GM18858 (cell line): ENCODE measurements around the gene TLR5.

Source experiments
- ATAC-seq: cut with Tn5 transposase; IDR thresholded peaks from one replicate; pipeline ENCODE4 v1.9.1; 2021; ENCODE audit not compliant: unreplicated experiment

TLR5 gene

GRCh38 chr1:223147873-223148272 lies 4.8 kb upstream of the TLR5 start:
- ATAC-seq = no peak

DNA sequence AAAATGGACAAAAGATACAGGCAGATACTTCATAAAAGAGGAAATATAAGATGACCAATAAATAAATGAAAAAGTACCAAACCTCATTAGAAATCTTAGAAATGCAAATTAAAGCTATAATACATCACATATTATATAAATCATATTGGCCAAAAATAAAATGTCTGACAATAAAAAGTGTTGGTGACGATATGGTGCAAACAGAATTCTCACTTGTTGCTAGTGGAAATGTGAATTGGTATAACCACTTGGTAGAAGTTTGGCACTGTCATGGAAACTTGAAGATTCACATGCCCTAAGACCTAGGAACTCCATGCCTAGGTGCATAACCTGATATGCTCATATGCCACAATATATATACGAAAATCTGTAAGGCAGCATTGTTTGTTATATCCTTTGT lies 4.4 kb upstream of the TLR5 start:
- no peak for ATAC-seq

DNA sequence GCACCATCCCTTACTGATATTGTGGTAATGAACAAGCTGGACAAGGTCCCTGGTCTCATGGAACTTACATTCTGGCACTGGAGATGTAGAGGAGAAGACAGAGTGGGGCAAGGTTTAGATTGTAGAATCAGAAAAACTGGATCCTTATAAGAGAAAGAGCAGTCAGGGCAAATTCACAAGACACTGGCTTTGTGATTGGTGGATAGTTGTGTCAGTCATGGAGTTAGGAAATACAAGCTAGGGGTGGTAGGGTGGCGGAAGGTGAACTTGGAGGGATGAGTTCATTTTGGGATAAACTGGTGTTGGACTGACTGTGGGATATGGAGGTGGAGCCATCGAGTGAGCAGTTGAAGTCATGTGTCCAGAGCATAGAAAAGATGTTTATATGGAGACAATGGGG lies 3.7 kb upstream of the TLR5 start:
- ATAC-seq = no peak

GRCh38 chr1:223144914-223145313 lies 1.9 kb upstream of the TLR5 start:
- ATAC-seq = no peak

DNA sequence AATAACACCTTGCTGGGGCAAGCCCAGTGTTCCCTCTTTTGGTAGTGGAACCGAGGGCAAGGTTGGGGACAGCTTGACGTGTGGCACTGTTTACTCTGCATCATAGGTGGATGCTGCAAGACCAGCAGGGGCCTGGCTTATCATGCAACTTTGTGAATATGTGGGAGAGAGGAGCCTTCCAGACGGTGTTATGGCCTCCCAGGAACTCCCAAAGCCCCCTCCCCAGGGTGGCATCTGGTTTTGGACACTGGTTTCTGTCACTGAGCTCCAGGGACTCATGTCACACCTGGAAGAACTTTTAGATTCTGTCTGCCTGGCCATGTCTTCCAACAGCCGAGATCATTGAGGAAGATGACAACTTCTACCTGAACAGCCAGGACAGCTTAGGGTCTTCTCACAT lies 1.4 kb upstream of the TLR5 start:
- ATAC-seq = no peak

- no peak for ATAC-seq
Measured at GRCh38 chr1:223143537-223144248, 645 bp upstream of the TLR5 start.

DNA sequence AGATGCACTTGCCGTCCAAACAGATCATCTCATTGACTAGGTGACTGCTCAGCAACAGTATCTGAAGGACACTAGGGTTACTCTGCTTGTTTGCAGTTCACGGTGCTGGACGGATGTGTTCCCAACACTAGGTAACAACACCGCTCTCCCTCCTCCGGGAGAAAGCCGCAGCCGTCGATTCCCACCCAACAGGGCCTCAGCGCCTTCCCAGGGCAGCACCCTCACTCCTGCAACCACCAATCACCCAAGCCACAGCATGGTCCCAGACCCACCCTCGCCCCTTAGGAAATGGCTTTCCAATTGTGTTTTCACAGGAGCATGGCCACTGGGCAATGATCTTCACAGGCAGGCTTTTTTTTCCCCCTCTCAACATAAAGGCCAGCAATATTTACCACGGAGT lies 779 bp downstream of the TLR5 start:
- ATAC-seq = no peak

DNA sequence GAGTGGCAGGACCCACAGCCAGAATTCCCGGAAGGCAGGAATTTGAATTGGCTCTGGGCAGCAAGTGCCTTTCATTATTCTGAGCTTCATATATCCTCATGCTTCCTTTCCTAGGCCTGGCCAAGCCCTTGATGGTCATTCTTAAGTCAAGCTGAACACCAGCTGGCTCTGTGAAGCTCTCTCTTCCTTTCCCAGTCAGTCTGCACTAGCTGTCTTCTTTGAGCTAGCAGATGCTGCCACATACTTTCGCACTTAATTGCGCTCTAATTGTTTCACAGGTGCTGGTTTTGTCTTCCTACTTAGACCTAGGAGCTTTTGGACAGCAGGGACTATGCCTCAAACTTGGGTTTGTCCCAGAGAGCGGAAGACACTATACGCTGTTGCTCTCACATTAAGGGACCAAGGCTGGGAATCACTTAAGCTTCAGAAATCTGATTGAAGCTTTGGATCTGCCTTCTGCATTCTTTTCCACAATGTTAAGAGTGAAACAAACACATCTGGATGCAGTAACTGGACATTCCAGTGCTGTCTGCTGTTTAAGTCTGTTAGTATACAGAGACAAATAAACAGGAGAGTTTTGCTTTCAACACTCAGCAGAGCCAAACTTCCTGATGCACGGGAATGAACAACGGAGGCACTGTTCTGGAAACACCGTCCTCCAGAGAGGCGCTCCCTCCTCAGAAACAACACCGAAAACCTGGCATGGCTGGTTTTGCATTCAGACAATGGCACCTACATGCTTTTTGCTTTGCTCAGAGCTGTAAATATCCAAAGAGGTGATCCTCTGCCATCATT lies 2.2 kb downstream of the TLR5 start:
- ATAC-seq = no peak

DNA sequence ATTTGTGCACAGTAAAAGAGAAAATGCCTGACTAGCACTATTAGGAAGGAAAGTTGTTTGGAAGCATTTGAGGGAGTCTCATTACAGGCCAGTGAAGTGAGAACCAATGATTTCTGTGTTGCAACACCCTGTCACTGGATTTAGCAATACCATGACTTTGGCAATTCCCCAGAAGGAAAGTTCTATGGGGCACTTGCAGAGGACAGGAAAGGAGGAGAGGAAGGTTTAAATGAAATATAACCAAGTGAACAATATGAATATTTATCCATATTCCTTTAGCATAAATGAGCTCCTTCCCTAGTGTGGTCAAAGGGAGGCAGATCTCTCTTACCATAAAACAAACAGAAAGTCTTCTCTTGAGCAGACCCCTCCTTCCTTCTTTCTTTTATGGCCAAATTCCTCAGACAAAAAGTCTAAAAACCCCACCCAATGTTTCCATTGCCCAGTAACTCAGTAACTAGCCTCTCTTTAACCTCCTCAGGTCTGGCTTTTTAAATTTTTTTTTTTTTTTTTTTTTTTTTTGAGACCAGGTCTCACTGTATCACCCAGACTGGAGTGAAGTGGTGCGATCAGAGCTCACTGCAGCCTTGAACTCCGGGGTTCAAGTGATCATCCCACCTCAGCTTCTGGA lies 5.5 kb downstream of the TLR5 start:
- no peak for ATAC-seq

- no peak for ATAC-seq
Measured at GRCh38 chr1:223136086-223136485, 7.0 kb downstream of the TLR5 start.

GRCh38 chr1:223135176-223135942 lies 7.7 kb downstream of the TLR5 start:
- no peak for ATAC-seq

GRCh38 chr1:223133824-223134435 lies 9.1 kb downstream of the TLR5 start:
- ATAC-seq = peak; percentile 62

GRCh38 chr1:223133306-223133823 lies 9.7 kb downstream of the TLR5 start:
- ATAC-seq = no peak

GRCh38 chr1:223129229-223129901 lies 13.7 kb downstream of the TLR5 start:
- ATAC-seq = no peak

GRCh38 chr1:223126741-223127140 lies 16.3 kb downstream of the TLR5 start:
- no peak for ATAC-seq

DNA sequence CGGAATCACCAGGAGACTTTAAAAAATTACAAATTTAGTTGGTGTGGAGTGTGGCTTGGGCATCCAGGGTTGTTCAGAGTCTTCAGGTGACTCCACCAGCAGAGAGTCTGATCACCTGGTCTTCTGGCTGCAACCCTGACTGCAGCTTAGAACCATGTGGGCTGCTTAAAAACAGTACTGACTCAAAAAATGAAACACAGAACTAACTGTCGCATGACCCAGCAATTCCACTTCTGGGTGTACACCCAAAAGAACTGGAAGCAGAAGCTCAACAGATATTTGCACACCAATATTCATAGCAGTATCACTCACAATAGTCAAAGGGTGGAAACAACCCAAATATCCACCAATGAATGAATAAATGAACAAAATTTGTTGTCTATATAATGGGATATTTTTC lies 17.3 kb downstream of the TLR5 start:
- no peak for ATAC-seq

DNA sequence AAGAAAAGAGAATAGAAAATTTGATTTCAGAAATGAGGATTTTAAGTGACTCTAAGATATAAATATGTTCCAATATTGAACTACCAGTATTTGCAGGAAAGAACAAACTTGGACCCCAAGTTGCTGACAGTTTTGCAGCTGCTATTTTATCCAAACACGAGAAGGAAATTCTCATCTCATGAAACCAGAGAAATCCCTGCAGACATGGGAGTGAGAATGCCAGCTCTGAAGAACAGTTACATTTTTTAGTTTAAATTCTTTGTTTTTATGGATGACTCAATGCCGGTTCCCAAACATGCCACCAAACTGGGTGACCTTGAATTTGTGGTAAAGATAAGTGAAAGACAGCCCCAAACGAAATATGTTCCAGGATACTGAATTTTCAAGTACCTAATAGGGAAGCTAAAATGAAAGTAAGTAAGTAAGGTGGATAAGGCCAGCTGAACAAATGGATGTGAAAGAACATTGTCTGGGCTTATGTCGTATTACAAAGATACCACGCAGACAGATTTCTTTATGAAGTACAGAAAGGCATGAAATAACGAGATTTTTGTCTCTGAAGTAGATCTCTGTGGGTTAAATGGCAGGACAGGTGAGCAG lies 19.9 kb downstream of the TLR5 start:
- ATAC-seq = no peak

- ATAC-seq = no peak
Measured at GRCh38 chr1:223118418-223118817, 24.6 kb downstream of the TLR5 start.

DNA sequence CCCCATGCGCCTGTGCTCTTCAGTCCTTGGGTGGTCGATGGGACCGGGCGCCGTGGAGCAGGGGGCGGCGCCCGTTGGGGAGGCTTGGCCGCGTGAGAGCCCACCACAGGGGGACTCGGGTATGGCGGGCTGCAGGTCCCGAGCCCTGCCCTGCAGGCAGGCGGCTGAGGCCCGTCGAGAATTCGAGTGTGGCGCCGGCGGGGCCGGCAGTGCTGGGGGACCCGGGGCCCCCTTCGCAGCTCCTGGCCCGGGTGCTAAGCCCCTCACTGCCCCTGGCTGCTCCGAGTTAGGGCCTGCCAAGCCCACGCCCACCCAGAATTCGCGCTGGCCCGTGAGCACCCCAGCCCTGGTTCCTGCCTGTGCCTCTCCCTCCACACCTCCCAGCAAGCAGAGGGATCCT lies 26.1 kb downstream of the TLR5 start:
- no peak for ATAC-seq

GRCh38 chr1:223114871-223115270 lies 28.2 kb downstream of the TLR5 start:
- ATAC-seq = no peak
